MM.1S (cell line): ENCODE results near the gene CSTF3.
"Not testable (repeated sequence)": the region's sequence is repeated elsewhere in the genome, so short reads cannot be mapped to it uniquely, and the experiment has no call there.

Source experiments
- DNase-seq: peaks from one replicate; pipeline ENCODE4 v3.0.0-alpha.2; 2015
- H2AFZ ChIP-seq: fragments of 300-600 bp; sonication (generic); 2 replicates; pipeline ENCODE4 v1.6.0; 2016; ENCODE audit warnings: antibody characterized with exemption, low read length
- H3F3A ChIP-seq: fragments of 300-600 bp; sonication (generic); 2 replicates; pipeline ENCODE4 v1.6.1; 2016; ENCODE audit warnings: mild to moderate bottlenecking, antibody characterized with exemption, low read length, moderate library complexity, mixed read lengths; ENCODE audit not compliant: insufficient read depth
- H3K27ac ChIP-seq: fragments of 300-600 bp; sonication (generic); 2 replicates; pipeline ENCODE4 v1.5.1; 2016; ENCODE audit warnings: mild to moderate bottlenecking, low read length
- H3K27me3 ChIP-seq: fragments of 300-600 bp; sonication (generic); replicated peaks from 2 replicates; pipeline ENCODE4 v1.6.0; 2016; ENCODE audit warnings: low read length; ENCODE audit not compliant: insufficient read depth
- H3K36me3 ChIP-seq: fragments of 300-600 bp; sonication (generic); replicated peaks from 2 replicates; pipeline ENCODE4 v1.6.1; 2016; ENCODE audit warnings: mild to moderate bottlenecking, low read length, mixed read lengths; ENCODE audit not compliant: insufficient read depth
- H3K4me1 ChIP-seq: fragments of 300-600 bp; sonication (generic); 2 replicates; pipeline ENCODE4 v1.6.1; 2016; ENCODE audit warnings: low read length, mixed read lengths
- H3K4me2 ChIP-seq: fragments of 300-600 bp; sonication (generic); 2 replicates; pipeline ENCODE4 v1.6.0; 2016; ENCODE audit warnings: low read depth, low read length
- H3K4me3 ChIP-seq: fragments of 300-600 bp; sonication (generic); 2 replicates; pipeline ENCODE4 v1.5.1; 2016; ENCODE audit warnings: low read length, mixed read lengths
- H3K79me2 ChIP-seq: fragments of 300-600 bp; sonication (generic); 2 replicates; pipeline ENCODE4 v1.6.1; 2016; ENCODE audit warnings: mixed run types, low read length, mixed read lengths
- H3K9ac ChIP-seq: fragments of 300-600 bp; sonication (generic); 2 replicates; pipeline ENCODE4 v1.6.1; 2016; ENCODE audit warnings: low read length, mixed read lengths
- H3K9me2 ChIP-seq: fragments of 300-600 bp; sonication (generic); replicated peaks from 2 replicates; pipeline ENCODE4 v1.6.1; 2016; ENCODE audit warnings: mild to moderate bottlenecking, low read length, mixed read lengths; ENCODE audit not compliant: insufficient read depth
- H3K9me3 ChIP-seq: fragments of 300-600 bp; sonication (generic); replicated peaks from 2 replicates; pipeline ENCODE4 v1.6.1; 2016; ENCODE audit warnings: mild to moderate bottlenecking, low read length, mixed read lengths; ENCODE audit not compliant: insufficient read depth
- H4K20me1 ChIP-seq: fragments of 300-600 bp; sonication (generic); 2 replicates; pipeline ENCODE4 v1.6.1; 2016; ENCODE audit warnings: mild to moderate bottlenecking, low read length, moderate library complexity, mixed read lengths; ENCODE audit not compliant: insufficient read depth
- CTCF ChIP-seq: fragments of 300-600 bp; sonication (generic); IDR thresholded peaks from 2 replicates; pipeline ENCODE4 v1.5.1; 2016; ENCODE audit warnings: antibody characterized with exemption, low read length, mixed read lengths
- EZH2 ChIP-seq: fragments of 300-600 bp; sonication (generic); optimal IDR thresholded peaks from 2 replicates; pipeline ENCODE3; 2017; ENCODE audit warnings: low read depth, mild to moderate bottlenecking, antibody characterized with exemption, low read length, mixed read lengths
- EZH2phosphoT487 ChIP-seq: fragments of 300-600 bp; sonication (generic); IDR thresholded peaks from 2 replicates; pipeline ENCODE4 v1.6.1; 2018; ENCODE audit warnings: antibody characterized with exemption, low read length

The CSTF3 gene

GRCh38 chr11:33177676-33178336 is 16.5 kb upstream of the CSTF3 start:
- no peaks in the 10 kb centered on the region for H4K20me1 ChIP-seq
- no peak for DNase-seq
- TF ChIP-seq CTCF (no peak), EZH2 (no peak), EZH2phosphoT487 (no peak)
- no peaks in the 10 kb centered on the region for H3K79me2 ChIP-seq
- no peaks in the 10 kb centered on the region for H3K4me1 ChIP-seq
- H3K9me2 ChIP-seq = no peaks in the 10 kb centered on the region
- H3K9me3 ChIP-seq = no peaks in the 10 kb centered on the region
- H3F3A ChIP-seq = no peaks in the 10 kb centered on the region
- H3K4me3 ChIP-seq = no peak overlapping the region
- no peak overlapping the region for H3K4me2 ChIP-seq
- no peaks in the 10 kb centered on the region for H3K36me3 ChIP-seq
- H3K27ac ChIP-seq = no peak overlapping the region
- H3K9ac ChIP-seq = no peak overlapping the region
- H3K27me3 ChIP-seq = no peaks in the 10 kb centered on the region
- no peak overlapping the region for H2AFZ ChIP-seq

GRCh38 chr11:33176760-33177159 is 15.5 kb upstream of the CSTF3 start:
- DNase-seq, H3F3A ChIP-seq, H3K4me1 ChIP-seq, H3K9me3 ChIP-seq, H4K20me1 ChIP-seq, H3K4me2 ChIP-seq, H3K36me3 ChIP-seq, H2AFZ ChIP-seq, H3K9me2 ChIP-seq, H3K27ac ChIP-seq, H3K9ac ChIP-seq, H3K79me2 ChIP-seq, H3K4me3 ChIP-seq, H3K27me3 ChIP-seq: not testable (repeated sequence)

GRCh38 chr11:33172996-33173395 is 11.7 kb upstream of the CSTF3 start:
- Histone ChIP-seq H3K4me3 (no peak overlapping the region), H3K79me2 (no peaks in the 10 kb centered on the region), H3K27me3 (no peaks in the 10 kb centered on the region), H3K4me2 (no peak overlapping the region), H3K27ac (no peak overlapping the region), H4K20me1 (no peaks in the 10 kb centered on the region), H3K36me3 (no peaks in the 10 kb centered on the region), H3K9ac (no peak overlapping the region), H3K9me3 (no peaks in the 10 kb centered on the region), H3F3A (no peaks in the 10 kb centered on the region), H3K4me1 (no peaks in the 10 kb centered on the region), H2AFZ (no peak overlapping the region), H3K9me2 (no peaks in the 10 kb centered on the region)
- DNase-seq = no peak
- TF ChIP-seq EZH2 (no peak), EZH2phosphoT487 (no peak), CTCF (no peak)

GRCh38 chr11:33172345-33172744 is 11.1 kb upstream of the CSTF3 start:
- Histone ChIP-seq H3K36me3 (no peaks in the 10 kb centered on the region), H3K27ac (no peak overlapping the region), H2AFZ (no peak overlapping the region), H3K4me2 (no peak overlapping the region), H3K4me1 (no peaks in the 10 kb centered on the region), H3K9me2 (no peaks in the 10 kb centered on the region), H3K9ac (no peak overlapping the region), H4K20me1 (no peaks in the 10 kb centered on the region), H3K9me3 (no peaks in the 10 kb centered on the region), H3K79me2 (no peaks in the 10 kb centered on the region), H3K27me3 (no peaks in the 10 kb centered on the region), H3F3A (no peaks in the 10 kb centered on the region), H3K4me3 (no peak overlapping the region)
- DNase-seq = no peak
- TF ChIP-seq EZH2 (no peak), CTCF (no peak), EZH2phosphoT487 (no peak)
